GM23338 (cell line): ENCODE data around the gene PICK1. TPM values are rescaled to one million over a fixed set of nuclear protein-coding genes. Genes with fewer than 3 reads are reported as not detected.

Experiments used
- ATAC-seq: fragments of 200-7000 bp; cut with Tn5 transposase; 3 replicates; pipeline ENCODE4 v1.9.1; 2020
- DNase-seq: peaks from one replicate; pipeline ENCODE4 v3.0.0-alpha.2; 2015; ENCODE audit warnings: low spot score
- H2AFZ ChIP-seq: fragments of 200-600 bp; sonication (generic); 2 replicates; pipeline ENCODE4 v1.8.0; 2016; ENCODE audit warnings: antibody characterized with exemption, mild to moderate bottlenecking, moderate library complexity
- H3F3A ChIP-seq: fragments of 200-600 bp; sonication (generic); replicated peaks from 2 replicates; pipeline ENCODE4 v1.8.0; 2017; ENCODE audit warnings: antibody characterized with exemption, mixed run types, low read depth
- H3K27ac ChIP-seq: fragments of 200-600 bp; sonication (generic); 2 replicates; pipeline ENCODE4 v1.6.1; 2016; ENCODE audit warnings: low read depth
- H3K27me3 ChIP-seq: fragments of 200-600 bp; sonication (generic); 2 replicates; pipeline ENCODE4 v1.8.0; 2016; ENCODE audit warnings: mild to moderate bottlenecking, mixed run types, moderate library complexity; ENCODE audit not compliant: insufficient read depth
- H3K36me3 ChIP-seq: fragments of 200-600 bp; sonication (generic); 2 replicates; pipeline ENCODE4 v1.8.0; 2016; ENCODE audit warnings: mild to moderate bottlenecking; ENCODE audit not compliant: insufficient read depth
- H3K4me1 ChIP-seq: fragments of 200-600 bp; sonication (generic); 2 replicates; pipeline ENCODE4 v1.8.0; 2016; ENCODE audit warnings: mild to moderate bottlenecking, moderate library complexity; ENCODE audit not compliant: insufficient read depth
- H3K4me2 ChIP-seq: fragments of 200-600 bp; sonication (generic); 2 replicates; pipeline ENCODE4 v1.7.1; 2017; ENCODE audit warnings: mixed run types
- H3K4me3 ChIP-seq: fragments of 200-600 bp; sonication (generic); 2 replicates; pipeline ENCODE4 v1.6.1; 2016; ENCODE audit warnings: mixed run types
- H3K79me2 ChIP-seq: fragments of 200-600 bp; sonication (generic); replicated peaks from 2 replicates; pipeline ENCODE4 v1.8.0; 2017; ENCODE audit warnings: mild to moderate bottlenecking; ENCODE audit not compliant: insufficient read depth
- H3K9me2 ChIP-seq: fragments of 200-600 bp; sonication (generic); 2 replicates; pipeline ENCODE4 v1.8.0; 2017; ENCODE audit not compliant: insufficient read depth
- H4K20me1 ChIP-seq: fragments of 200-600 bp; sonication (generic); replicated peaks from 2 replicates; pipeline ENCODE4 v1.8.0; 2017; ENCODE audit warnings: mild to moderate bottlenecking; ENCODE audit not compliant: insufficient read depth
- H3K27ac Mint-ChIP-seq: 2 replicates; pipeline ENCODE4 v1.8.0; 2020; ENCODE audit warnings: inconsistent platforms, mild to moderate bottlenecking, moderate library complexity, mixed read lengths
- H3K27me3 Mint-ChIP-seq: 3 replicates; pipeline ENCODE4 v1.8.0; 2022; ENCODE audit warnings: low read depth, mild to moderate bottlenecking, moderate library complexity, mixed read lengths, inconsistent platforms; ENCODE audit not compliant: insufficient read depth, poor library complexity
- H3K36me3 Mint-ChIP-seq: 3 replicates; pipeline ENCODE4 v1.8.0; 2021; ENCODE audit warnings: low read depth, mild to moderate bottlenecking, inconsistent platforms, moderate library complexity, mixed read lengths
- H3K4me1 Mint-ChIP-seq: 3 replicates; pipeline ENCODE4 v1.8.0; 2020; ENCODE audit warnings: mild to moderate bottlenecking, inconsistent platforms, mixed read lengths
- H3K4me3 Mint-ChIP-seq: 3 replicates; pipeline ENCODE4 v1.8.0; 2021; ENCODE audit warnings: moderate library complexity, mild to moderate bottlenecking, inconsistent platforms, mixed read lengths
- H3K9me3 Mint-ChIP-seq: 3 replicates; pipeline ENCODE4 v1.8.0; 2020; ENCODE audit warnings: moderate library complexity, mild to moderate bottlenecking, inconsistent platforms, mixed read lengths
- CREB1 ChIP-seq: fragments of 250-450 bp; sonication (Bioruptor Pico); IDR thresholded peaks from 2 replicates; pipeline ENCODE4 v1.5.0; 2020; ENCODE audit warnings: low read depth, mild to moderate bottlenecking, moderate library complexity
- CTCF ChIP-seq, 2 experiments: fragments of 200-600 bp in 1 of 2; sonication (generic) in 1 of 2; conservative IDR thresholded peaks; 2 replicates each; pipeline versions ENCODE4 v1.5.1 to v1.6.1; 2016 to 2017; ENCODE audit warnings: antibody characterized with exemption in 2 of 2, low read depth in 2 of 2, mild to moderate bottlenecking in 2 of 2, moderate library complexity in 1 of 2
- EZH2phosphoT487 ChIP-seq: fragments of 200-600 bp; sonication (generic); IDR thresholded peaks from one replicate; pipeline ENCODE4 v1.8.1; 2018; ENCODE audit warnings: antibody characterized with exemption; ENCODE audit not compliant: unreplicated experiment
- JUNB ChIP-seq: IDR thresholded peaks from one replicate; pipeline ENCODE4 v1.6.1; 2016; ENCODE audit warnings: antibody characterized with exemption; ENCODE audit not compliant: unreplicated experiment
- NANOG ChIP-seq: IDR thresholded peaks from 2 replicates; pipeline ENCODE4 v1.6.1; 2016; ENCODE audit warnings: antibody characterized with exemption, borderline replicate concordance
- POLR2AphosphoS5 ChIP-seq: IDR thresholded peaks from 2 replicates; pipeline ENCODE4 v1.6.1; 2016; ENCODE audit warnings: antibody characterized with exemption, low read depth
- REST ChIP-seq: IDR thresholded peaks from one replicate; pipeline ENCODE4 v1.6.1; 2018; ENCODE audit warnings: antibody characterized with exemption; ENCODE audit not compliant: unreplicated experiment
- STAT1 ChIP-seq: IDR thresholded peaks from one replicate; pipeline ENCODE4 v1.6.1; 2016; ENCODE audit warnings: antibody characterized with exemption; ENCODE audit not compliant: unreplicated experiment
- ZNF331 ChIP-seq: fragments of 250-450 bp; sonication (Bioruptor Pico); IDR thresholded peaks from 2 replicates; pipeline ENCODE4 v1.5.0; 2020; ENCODE audit warnings: low read depth, mild to moderate bottlenecking, moderate library complexity
- ZNF462 ChIP-seq: fragments of 250-450 bp; sonication (Bioruptor Pico); IDR thresholded peaks from 2 replicates; pipeline ENCODE4 v1.5.0; 2020; ENCODE audit warnings: mild to moderate bottlenecking, moderate library complexity
- polyA plus RNA-seq: library from polyadenylated mRNA; unstranded; fragments of >200 nt; fragmentation: Nextera tagmentation; extraction: Ambion mirVana; gene quantifications from 2 replicates; pipeline ENCODE4 v1.2.1, GENCODE V29; 2016
- total RNA-seq: library from RNA; depleted of rRNA; stranded (reverse); fragments of >200 nt; shearing (Covaris generic); gene quantifications from 2 replicates; pipeline ENCODE4 v1.2.3, GENCODE V29; 2014

PICK1 gene
- total and polyA plus RNA-seq, 2 experiments from 2014 or later, result 15.9 to 28.3 TPM

GRCh38 chr22:38032681-38033521 is 24.3 kb upstream of the PICK1 start (continued):
- no peak for TF ChIP-seq NANOG

- Histone ChIP-seq H3K79me2 (no peaks in the 10 kb centered on the region), H3K9me2 (no peaks in the 10 kb centered on the region), H2AFZ (peak overlapping the region; percentile 82), H3K4me3 (0 out of 2 replicates have a peak overlapping the region, but pooled peaks have one; percentile 14), H3K27ac (no peak overlapping the region), H3K4me2 (peak overlapping the region; percentile 68), H3K36me3 (no peaks in the 10 kb centered on the region), H4K20me1 (no peaks in the 10 kb centered on the region), H3K27me3 (no peaks in the 10 kb centered on the region), H3K4me1 (peaks cover 17% of the 10 kb centered on the region; the same call in 1 of the 2 replicates), H3F3A (0 out of 2 replicates have a peak, but pooled peaks cover 3% of the 10 kb centered on the region)
- Mint-ChIP-seq H3K4me3 (peak overlapping the region; percentile 29; the same call in 2 of the 3 replicates), H3K36me3 (no peaks in the 10 kb centered on the region; the same call in 2 of the 3 replicates), H3K4me1 (peaks cover 28% of the 10 kb centered on the region), H3K27me3 (peaks cover 26% of the 10 kb centered on the region), H3K9me3 (no peaks in the 10 kb centered on the region), H3K27ac (peak overlapping the region; percentile 82; the same call in 1 of the 2 replicates)
- no peak; the same call in 2 of the 3 replicates for ATAC-seq
- no peak for DNase-seq
- TF ChIP-seq CTCF (conservative IDR thresholded peaks at IDR 0.05; ENCODE audit: low read depth in 2 of 2), result no peak
- TF ChIP-seq ZNF331 (CRISPR knock-in tag), result no peak
- TF ChIP-seq EZH2phosphoT487, result no peak
- TF ChIP-seq REST, result no peak
- no peak for TF ChIP-seq NANOG
- no peak for TF ChIP-seq CREB1 (CRISPR knock-in tag)
- no peak for TF ChIP-seq POLR2AphosphoS5
- no peak for TF ChIP-seq ZNF462 (CRISPR knock-in tag)
- TF ChIP-seq JUNB, result no peak
- no peak for TF ChIP-seq STAT1
Observed at GRCh38 chr22:38033522-38034277, 23.5 kb upstream of the PICK1 start.
